Raji (cell line): ENCODE measurements around the gene GNAQ.

ENCODE experiments used
- POLR2A ChIP-seq: IDR thresholded peaks from 2 replicates; pipeline ENCODE4 v1.6.1; 2011; ENCODE audit warnings: low read depth, low read length, control low read depth; ENCODE audit not compliant: insufficient read depth

GNAQ gene

GRCh38 chr9:78021697-78022096 lies 9.9 kb downstream of the GNAQ start:
- no peak for TF ChIP-seq POLR2A

GRCh38 chr9:78017190-78017693 lies 14.4 kb downstream of the GNAQ start:
- TF ChIP-seq POLR2A: no peak

- no peak for TF ChIP-seq POLR2A
These were observed 16.4 kb downstream of the GNAQ start for GRCh38 chr9:78015241-78015640.

- no peak for TF ChIP-seq POLR2A
These were observed 16.8 kb downstream of the GNAQ start for GRCh38 chr9:78014776-78015175.

- no peak for TF ChIP-seq POLR2A
These were observed 17.7 kb downstream of the GNAQ start for GRCh38 chr9:78013934-78014333.

GRCh38 chr9:78011049-78011448 lies 20.6 kb downstream of the GNAQ start:
- no peak for TF ChIP-seq POLR2A

GRCh38 chr9:78010445-78010844 lies 21.2 kb downstream of the GNAQ start:
- no peak for TF ChIP-seq POLR2A

GRCh38 chr9:78009186-78009585 lies 22.4 kb downstream of the GNAQ start:
- TF ChIP-seq POLR2A: no peak

GRCh38 chr9:78006734-78007133 lies 24.9 kb downstream of the GNAQ start:
- TF ChIP-seq POLR2A: no peak

GRCh38 chr9:78005231-78006002 lies 26.2 kb downstream of the GNAQ start:
- no peak for TF ChIP-seq POLR2A

GRCh38 chr9:78004478-78005229 lies 27.0 kb downstream of the GNAQ start:
- no peak for TF ChIP-seq POLR2A

GRCh38 chr9:78003730-78004129 lies 27.9 kb downstream of the GNAQ start:
- no peak for TF ChIP-seq POLR2A

- TF ChIP-seq POLR2A: no peak
These were observed 29.5 kb downstream of the GNAQ start for GRCh38 chr9:78001946-78002731.

- no peak for TF ChIP-seq POLR2A
These were observed 31.4 kb downstream of the GNAQ start for GRCh38 chr9:78000221-78000620.

- no peak for TF ChIP-seq POLR2A
These were observed 32.4 kb downstream of the GNAQ start for GRCh38 chr9:77999231-77999631.

- TF ChIP-seq POLR2A: no peak
These were observed 33.9 kb downstream of the GNAQ start for GRCh38 chr9:77997611-77998284.

- no peak for TF ChIP-seq POLR2A
These were observed 34.9 kb downstream of the GNAQ start for GRCh38 chr9:77996696-77997095.
